CD14-positive monocyte (primary cell): ENCODE measurements around the gene TMEM158. TPM values are rescaled to one million over a fixed set of nuclear protein-coding genes. Genes with fewer than 3 reads are reported as not detected.

ENCODE experiments used
- DNase-seq, 3 donors: peaks; one replicate each; pipeline ENCODE4 v3.0.0-alpha.2; 2011 to 2022
- H2AFZ ChIP-seq: 2 replicates; pipeline ENCODE4 v1.6.0; 2012; ENCODE audit warnings: mild to moderate bottlenecking, low read depth, low read length, inconsistent platforms; ENCODE audit not compliant: insufficient read depth, poor library complexity, severe bottlenecking
- H3K27ac ChIP-seq, 2 donors: 1 replicate in 1 of 2; 2 replicates in 1 of 2; pipeline ENCODE4 v1.5.1; 2012 to 2013; ENCODE audit warnings: low read length in 2 of 2, control low read depth in 1 of 2, inconsistent platforms in 1 of 2, low read depth in 1 of 2, mild to moderate bottlenecking in 1 of 2
- H3K27me3 ChIP-seq, 2 donors: one replicate each; pipeline versions ENCODE4 v1.6.0 to v1.6.1; 2011 to 2013; ENCODE audit warnings: low read length in 2 of 2; ENCODE audit not compliant: control insufficient read depth in 2 of 2, insufficient read depth in 2 of 2
- H3K36me3 ChIP-seq, 2 donors: replicated peaks in 1 of 2; 1 replicate in 1 of 2; 2 replicates in 1 of 2; pipeline versions ENCODE4 v1.5.1 to v1.6.1; 2012 to 2013; ENCODE audit warnings: low read length in 2 of 2, control low read depth in 1 of 2, inconsistent platforms in 1 of 2, mild to moderate bottlenecking in 1 of 2; ENCODE audit not compliant: insufficient read depth in 2 of 2, control insufficient read depth in 1 of 2
- H3K4me1 ChIP-seq, 2 donors: 1 replicate in 1 of 2; 2 replicates in 1 of 2; pipeline versions ENCODE4 v1.5.1 to v1.6.1; 2012 to 2013; ENCODE audit warnings: low read length in 2 of 2, control low read depth in 1 of 2, inconsistent platforms in 1 of 2, mild to moderate bottlenecking in 1 of 2, moderate library complexity in 1 of 2; ENCODE audit not compliant: insufficient read depth in 2 of 2, control insufficient read depth in 1 of 2
- H3K4me2 ChIP-seq: replicated peaks from 2 replicates; pipeline ENCODE3; 2012; ENCODE audit warnings: low read length, moderate library complexity, mild to moderate bottlenecking; ENCODE audit not compliant: poor library complexity, severe bottlenecking; ENCODE audit errors: extremely low read depth
- H3K4me3 ChIP-seq, 3 experiments: fragments of 200-600 bp in 1 of 3; sonication (generic) in 1 of 3; replicated peaks in 1 of 3; 1 replicate in 2 of 3; 2 replicates in 1 of 3; pipeline ENCODE4 v1.5.1; 2011 to 2013; ENCODE audit warnings: low read length in 3 of 3, mild to moderate bottlenecking in 3 of 3, control low read depth in 2 of 3, low read depth in 2 of 3, inconsistent platforms in 1 of 3, moderate library complexity in 1 of 3
- H3K79me2 ChIP-seq: 2 replicates; pipeline ENCODE4 v1.6.0; 2012; ENCODE audit warnings: mild to moderate bottlenecking, control low read depth, inconsistent platforms, low read length, moderate library complexity; ENCODE audit not compliant: insufficient read depth
- H3K9ac ChIP-seq: 2 replicates; pipeline ENCODE4 v1.6.0; 2017; ENCODE audit warnings: low read length, mild to moderate bottlenecking; ENCODE audit not compliant: insufficient read depth, poor library complexity, severe bottlenecking
- H3K9me3 ChIP-seq, 2 donors: replicated peaks in 1 of 2; 1 replicate in 1 of 2; 2 replicates in 1 of 2; pipeline versions ENCODE4 v1.5.1 to v1.6.1; 2012 to 2013; ENCODE audit warnings: low read length in 2 of 2, control low read depth in 1 of 2; ENCODE audit not compliant: control insufficient read depth in 1 of 2, insufficient read depth in 1 of 2
- H4K20me1 ChIP-seq: 2 replicates; pipeline ENCODE4 v1.6.0; 2012; ENCODE audit warnings: mild to moderate bottlenecking, low read length, control low read depth, moderate library complexity; ENCODE audit not compliant: insufficient read depth
- H3K27ac Mint-ChIP-seq, 7 donors: one replicate each; pipeline ENCODE4 v1.8.0; 2020; ENCODE audit warnings: mild to moderate bottlenecking in 7 of 7, mixed read lengths in 7 of 7, moderate library complexity in 6 of 7, inconsistent platforms in 2 of 7
- H3K27me3 Mint-ChIP-seq, 3 donors: one replicate each; pipeline ENCODE4 v1.8.0; 2021 to 2022; ENCODE audit warnings: low read depth in 3 of 3, mild to moderate bottlenecking in 3 of 3, mixed read lengths in 3 of 3, moderate library complexity in 3 of 3, inconsistent platforms in 1 of 3
- H3K36me3 Mint-ChIP-seq, 2 donors: one replicate each; pipeline ENCODE4 v1.8.0; 2020; ENCODE audit warnings: mixed read lengths in 2 of 2, inconsistent platforms in 1 of 2, mild to moderate bottlenecking in 1 of 2
- H3K4me1 Mint-ChIP-seq: one replicate; pipeline ENCODE4 v1.8.0; 2020; ENCODE audit warnings: mild to moderate bottlenecking, mixed read lengths
- H3K4me3 Mint-ChIP-seq, 2 donors: one replicate each; pipeline ENCODE4 v1.8.0; 2020; ENCODE audit warnings: mild to moderate bottlenecking in 2 of 2, mixed read lengths in 2 of 2, moderate library complexity in 1 of 2
- H3K9me3 Mint-ChIP-seq, 7 donors: one replicate each; pipeline ENCODE4 v1.8.0; 2020 to 2022; ENCODE audit warnings: mixed read lengths in 7 of 7, mild to moderate bottlenecking in 6 of 7, moderate library complexity in 6 of 7, inconsistent platforms in 2 of 7
- WGBS: methylation state at CpG from one replicate; pipeline ENCODE4 v1.1.5; 2013; ENCODE audit warnings: missing lambda C conversion rate; ENCODE audit not compliant: insufficient coverage; 5-methylcytosine and 5-hydroxymethylcytosine counted together
- intact Hi-C, 2 donors: fragments of 100-400 bp; cut with micrococcal nuclease; formaldehyde crosslinking; loops; one replicate each; pipeline versions ENCODE4 v1.15.0 to v1.15.1; 2023
- polyA plus RNA-seq, 3 donors: library from polyadenylated mRNA; depleted of rRNA in 1 of 3; unstranded in 2 of 3; stranded (reverse) in 1 of 3; fragments of 300-500 nt in 2 of 3; fragments of >200 nt in 1 of 3; fragmentation: Illumina TruSeq in 2 of 3; gene quantifications; 1 replicate in 2 of 3; 2 replicates in 1 of 3; pipeline ENCODE4 v1.2.3, GENCODE V29; 2012 to 2021
- TF ChIP-seq, protein P1 (sequence below): fragments of 200-600 bp; IDR thresholded peaks from one replicate; pipeline ENCODE4 v1.8.0; 2022; ENCODE audit warnings: antibody characterized with exemption, mild to moderate bottlenecking

TMEM158 gene
- polyA plus RNA-seq, 3 donors, result 0.19 to 0.88 TPM; not detected in 1

DNA sequence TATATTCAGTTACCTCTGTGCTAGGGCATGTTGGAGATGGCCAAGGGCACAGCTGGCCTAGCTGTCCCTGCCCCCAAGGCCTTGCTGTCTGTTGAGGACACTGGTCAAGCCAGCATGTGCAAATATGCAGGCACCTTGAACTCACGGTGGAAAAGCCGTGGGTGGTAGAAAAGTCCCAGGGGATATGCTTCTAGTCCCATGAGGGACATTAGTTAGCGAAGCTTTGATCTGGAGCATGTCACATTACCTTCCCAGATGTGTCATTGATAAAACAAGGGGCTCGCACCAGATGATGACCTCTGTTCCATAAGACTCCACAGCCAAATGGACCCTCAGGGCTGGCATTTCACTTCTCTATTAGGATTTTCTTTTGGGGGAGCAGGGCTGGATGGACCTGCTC is 14.2 kb upstream of the TMEM158 start:
- peaks cover 6 to 10% (median 7%) of the 10 kb centered on the region in 3 donors for H3K27me3 Mint-ChIP-seq
- H3K4me1 ChIP-seq, result no peaks in the 10 kb centered on the region
- DNase-seq, result no peak
- TF ChIP-seq, protein P1, sequence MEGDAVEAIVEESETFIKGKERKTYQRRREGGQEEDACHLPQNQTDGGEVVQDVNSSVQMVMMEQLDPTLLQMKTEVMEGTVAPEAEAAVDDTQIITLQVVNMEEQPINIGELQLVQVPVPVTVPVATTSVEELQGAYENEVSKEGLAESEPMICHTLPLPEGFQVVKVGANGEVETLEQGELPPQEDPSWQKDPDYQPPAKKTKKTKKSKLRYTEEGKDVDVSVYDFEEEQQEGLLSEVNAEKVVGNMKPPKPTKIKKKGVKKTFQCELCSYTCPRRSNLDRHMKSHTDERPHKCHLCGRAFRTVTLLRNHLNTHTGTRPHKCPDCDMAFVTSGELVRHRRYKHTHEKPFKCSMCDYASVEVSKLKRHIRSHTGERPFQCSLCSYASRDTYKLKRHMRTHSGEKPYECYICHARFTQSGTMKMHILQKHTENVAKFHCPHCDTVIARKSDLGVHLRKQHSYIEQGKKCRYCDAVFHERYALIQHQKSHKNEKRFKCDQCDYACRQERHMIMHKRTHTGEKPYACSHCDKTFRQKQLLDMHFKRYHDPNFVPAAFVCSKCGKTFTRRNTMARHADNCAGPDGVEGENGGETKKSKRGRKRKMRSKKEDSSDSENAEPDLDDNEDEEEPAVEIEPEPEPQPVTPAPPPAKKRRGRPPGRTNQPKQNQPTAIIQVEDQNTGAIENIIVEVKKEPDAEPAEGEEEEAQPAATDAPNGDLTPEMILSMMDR, result no peak
- H3K9me3 ChIP-seq, result peaks cover 3 to 5% of the 10 kb centered on the region in 2 donors
- no peak overlapping the region for H3K4me3 ChIP-seq
- intact Hi-C loops, result no loop called here
- H3K4me3 Mint-ChIP-seq, result no peak overlapping the region
- no peak overlapping the region for H3K27ac Mint-ChIP-seq
- peaks cover 2 to 15% (median 6%) of the 10 kb centered on the region in 7 donors for H3K9me3 Mint-ChIP-seq
- 95% methylated on average over 3 of the region's 4 CpGs for WGBS
- no peaks in the 10 kb centered on the region for H3K79me2 ChIP-seq
- no peaks in the 10 kb centered on the region for H3K36me3 Mint-ChIP-seq
- no peaks in the 10 kb centered on the region for H4K20me1 ChIP-seq
- no peak overlapping the region for H2AFZ ChIP-seq
- no peaks in the 10 kb centered on the region for H3K27me3 ChIP-seq
- no peak overlapping the region for H3K4me2 ChIP-seq
- no peaks in the 10 kb centered on the region for H3K4me1 Mint-ChIP-seq
- no peak overlapping the region for H3K27ac ChIP-seq
- H3K36me3 ChIP-seq, result no peaks in the 10 kb centered on the region
- H3K9ac ChIP-seq, result no peak overlapping the region

DNA sequence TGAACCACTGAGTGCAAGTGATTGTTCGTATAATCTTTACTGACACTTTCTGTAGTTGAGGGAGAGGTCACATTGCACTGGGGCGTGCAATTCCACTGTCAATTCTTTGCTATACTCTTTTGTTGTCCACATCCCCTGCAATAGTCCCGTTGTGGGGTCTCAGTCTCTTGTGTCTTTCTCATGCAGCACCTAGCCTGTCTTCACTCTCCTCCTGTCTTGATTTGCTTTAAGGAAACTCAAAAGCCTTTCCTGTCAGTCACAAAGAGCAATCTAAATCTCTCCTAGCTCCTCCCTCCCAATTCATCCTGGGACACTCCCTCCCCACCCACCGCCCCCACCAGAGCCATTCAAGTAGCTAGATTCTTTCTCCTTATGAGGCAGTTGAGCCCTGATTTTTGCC is 13.2 kb upstream of the TMEM158 start:
- no peak overlapping the region for H3K4me3 ChIP-seq
- intact Hi-C loops, result no loop called here
- no peak overlapping the region for H3K9ac ChIP-seq
- no peak for DNase-seq
- H3K4me2 ChIP-seq, result no peak overlapping the region
- no peaks in the 10 kb centered on the region for H3K4me1 ChIP-seq
- H3K27me3 ChIP-seq, result no peaks in the 10 kb centered on the region
- peaks cover 3 to 5% of the 10 kb centered on the region in 2 donors for H3K9me3 ChIP-seq
- H2AFZ ChIP-seq, result no peak overlapping the region
- TF ChIP-seq, protein P1, result no peak
- 84% methylated on average over 3 of the region's 4 CpGs for WGBS
- Mint-ChIP-seq H3K9me3 (peaks cover 2 to 17% (median 6%) of the 10 kb centered on the region in 7 donors), H3K4me3 (no peak overlapping the region), H3K27me3 (peaks cover 5 to 10% (median 6%) of the 10 kb centered on the region in 3 donors), H3K27ac (no peak overlapping the region), H3K4me1 (no peaks in the 10 kb centered on the region), H3K36me3 (no peaks in the 10 kb centered on the region)
- H4K20me1 ChIP-seq, result no peaks in the 10 kb centered on the region
- H3K27ac ChIP-seq, result no peak overlapping the region
- H3K79me2 ChIP-seq, result no peaks in the 10 kb centered on the region
- no peaks in the 10 kb centered on the region for H3K36me3 ChIP-seq
